ENCODE data around the gene EXOSC9.
A peak's percentile ranks its signal among the peaks of the same experiment; 100 is the strongest.

The EXOSC9 gene

GRCh38 chr4:121824171-121824527 lies 23.0 kb downstream of the EXOSC9 start:
- DNase-seq (ENCODE audit: low spot score): no peak

- peak; percentile 3 for DNase-seq (ENCODE audit: low spot score)
These were observed 23.8 kb downstream of the EXOSC9 start for GRCh38 chr4:121824950-121825349.

- no peak for DNase-seq (ENCODE audit: low spot score)
These were observed 26.7 kb downstream of the EXOSC9 start for GRCh38 chr4:121827853-121828252.

GRCh38 chr4:121829511-121829910 lies 28.4 kb downstream of the EXOSC9 start:
- DNase-seq (ENCODE audit: low spot score): no peak

- DNase-seq (ENCODE audit: low spot score): no peak
These were observed 37.0 kb downstream of the EXOSC9 start for GRCh38 chr4:121838136-121838535.

GRCh38 chr4:121842862-121843261 lies 41.7 kb downstream of the EXOSC9 start:
- DNase-seq (ENCODE audit: low spot score): no peak

- DNase-seq (ENCODE audit: low spot score): no peak
These were observed 45.5 kb downstream of the EXOSC9 start for GRCh38 chr4:121846662-121847061.

GRCh38 chr4:121851354-121851753 lies 50.2 kb downstream of the EXOSC9 start:
- DNase-seq (ENCODE audit: low spot score): no peak

- DNase-seq (ENCODE audit: low spot score): no peak
These were observed 59.0 kb downstream of the EXOSC9 start for GRCh38 chr4:121860121-121860520.

GRCh38 chr4:121861426-121861825 lies 60.3 kb downstream of the EXOSC9 start:
- no peak for DNase-seq (ENCODE audit: low spot score)

GRCh38 chr4:121863799-121864198 lies 62.7 kb downstream of the EXOSC9 start:
- DNase-seq (ENCODE audit: low spot score): no peak
